GM19452 (cell line): ENCODE data around the gene FUT1.
"Not testable (repeated sequence)": the region's sequence is repeated elsewhere in the genome, so short reads cannot be mapped to it uniquely, and the experiment has no call there.

Experiments
- ATAC-seq: cut with Tn5 transposase; IDR thresholded peaks from one replicate; pipeline ENCODE4 v1.9.1; 2021; ENCODE audit not compliant: unreplicated experiment

Gene FUT1

DNA sequence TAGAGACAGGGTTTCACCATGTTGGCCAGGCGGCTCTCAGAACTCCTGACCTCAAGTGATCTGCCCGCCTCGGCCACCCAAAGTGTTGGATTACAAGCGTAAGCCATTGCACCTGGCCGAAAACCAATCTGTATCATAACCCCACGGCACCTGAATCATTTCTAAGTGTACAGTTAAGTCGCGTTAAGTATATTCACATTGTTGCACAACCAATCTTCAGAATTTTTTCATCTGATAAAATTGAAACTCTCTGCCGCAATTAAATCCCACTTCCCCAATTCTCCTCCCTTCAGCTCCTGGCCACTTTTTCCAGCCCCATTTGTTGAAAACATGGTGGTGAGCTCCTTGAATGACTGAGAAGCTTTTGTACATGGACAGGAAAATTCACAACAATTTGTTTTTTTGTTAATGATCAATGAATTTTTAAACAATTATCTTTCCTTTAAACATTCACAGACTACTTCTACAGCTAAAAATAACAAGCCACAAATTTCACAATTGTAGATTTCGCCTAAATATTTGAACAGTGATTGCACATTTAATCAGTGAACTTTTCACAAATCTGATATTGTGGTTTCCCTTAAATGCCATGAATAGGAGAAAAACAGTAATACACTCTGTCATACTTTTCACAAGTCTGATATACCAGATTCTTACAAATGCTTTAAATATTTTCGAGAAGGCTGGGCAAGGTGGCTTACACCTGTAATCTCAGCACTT lies 16.7 kb upstream of the FUT1 start:
- ATAC-seq: no peak

DNA sequence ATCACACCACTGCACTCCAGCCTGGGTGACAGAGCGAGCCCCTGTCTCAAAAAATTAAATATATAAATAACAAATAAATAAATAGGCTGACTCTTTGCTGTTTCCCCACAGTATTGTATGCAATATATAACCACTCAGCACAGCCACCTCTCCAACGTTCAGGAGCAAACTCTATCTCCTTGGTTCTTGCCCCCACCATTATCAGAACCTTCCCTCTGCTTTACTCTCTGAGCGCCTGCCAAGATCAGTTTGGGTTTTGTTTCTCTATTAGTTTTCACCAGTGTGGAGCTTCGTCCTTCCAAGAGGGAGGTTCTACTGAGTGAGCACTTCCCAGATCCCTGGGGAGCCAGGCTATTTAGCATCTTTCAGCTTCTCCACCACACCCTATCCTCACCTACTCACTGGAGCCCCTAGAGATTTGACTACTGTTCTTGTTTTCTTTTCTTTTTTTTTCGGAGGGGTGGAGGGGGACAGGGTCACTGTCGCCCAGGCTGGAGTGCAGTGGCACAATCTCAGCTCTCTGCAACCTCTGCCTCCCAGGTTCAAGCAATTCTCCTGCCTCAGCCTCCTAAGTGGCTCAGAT lies 15.8 kb upstream of the FUT1 start:
- ATAC-seq: not testable (repeated sequence)

GRCh38 chr19:48765816-48766215 lies 13.4 kb upstream of the FUT1 start:
- not testable (repeated sequence) for ATAC-seq

DNA sequence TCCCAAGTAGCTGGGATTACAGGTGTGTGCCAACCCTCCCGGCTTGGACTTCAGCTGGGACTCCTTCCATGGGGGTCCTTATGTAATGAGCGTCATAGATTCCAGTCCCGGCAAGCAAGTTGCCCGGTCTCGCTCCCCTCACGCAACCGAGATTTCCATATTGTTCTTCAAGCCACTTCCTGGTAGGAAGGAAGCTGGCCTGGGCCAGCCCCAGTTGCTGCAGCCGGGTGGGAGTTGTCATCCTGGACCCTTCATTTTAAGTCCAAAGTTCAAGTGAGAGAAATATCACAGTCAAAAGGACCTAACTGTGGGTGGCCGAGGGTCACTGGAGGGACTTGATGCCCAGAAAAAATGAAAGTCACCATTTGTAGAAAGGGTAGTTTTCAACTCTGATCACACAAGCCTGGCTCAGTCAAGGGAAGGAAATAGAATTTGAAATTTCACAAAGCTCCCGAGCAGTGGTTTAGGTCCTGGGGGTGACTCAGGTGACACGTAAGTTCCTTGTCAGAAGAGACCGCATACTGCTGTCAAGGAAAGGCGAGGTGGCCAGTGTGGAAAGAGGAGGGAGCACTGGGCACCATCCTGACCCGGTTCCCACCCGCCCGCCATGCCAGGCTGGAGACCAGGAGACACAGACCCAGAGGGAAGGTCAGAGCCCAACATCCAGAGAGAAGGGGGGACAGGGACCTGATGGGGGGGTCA lies 8.2 kb upstream of the FUT1 start:
- ATAC-seq: no peak

GRCh38 chr19:48757741-48758144 lies 5.3 kb upstream of the FUT1 start:
- ATAC-seq: no peak

DNA sequence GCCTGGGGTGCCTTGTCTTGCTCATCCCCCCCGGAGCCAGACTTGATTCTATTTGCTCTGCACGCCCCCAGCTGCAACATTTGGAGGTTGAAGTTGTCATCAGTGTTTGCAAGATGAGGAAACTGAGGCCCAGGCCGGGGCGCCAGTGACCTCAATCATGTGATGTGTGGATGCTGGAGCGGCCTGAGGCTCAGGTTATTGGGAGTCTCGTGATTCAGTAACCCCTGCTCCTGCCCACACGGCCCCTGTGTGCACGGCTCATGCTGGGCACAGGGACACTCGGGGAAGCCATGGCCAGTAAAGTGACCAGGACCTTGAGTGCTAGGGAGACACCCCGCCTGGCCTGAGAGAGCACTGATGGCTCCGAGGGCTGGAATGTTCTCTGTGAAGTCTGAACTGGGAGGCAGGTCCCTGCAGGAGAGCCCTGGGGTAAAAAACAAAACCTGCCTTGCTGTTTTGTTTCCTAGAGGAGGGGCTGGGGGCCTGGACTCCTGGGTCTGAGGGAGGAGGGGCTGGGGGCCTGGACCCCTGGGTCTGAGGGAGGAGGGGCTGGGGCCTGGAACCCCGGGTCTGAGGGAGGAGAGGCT lies 4.7 kb upstream of the FUT1 start:
- ATAC-seq: no peak

DNA sequence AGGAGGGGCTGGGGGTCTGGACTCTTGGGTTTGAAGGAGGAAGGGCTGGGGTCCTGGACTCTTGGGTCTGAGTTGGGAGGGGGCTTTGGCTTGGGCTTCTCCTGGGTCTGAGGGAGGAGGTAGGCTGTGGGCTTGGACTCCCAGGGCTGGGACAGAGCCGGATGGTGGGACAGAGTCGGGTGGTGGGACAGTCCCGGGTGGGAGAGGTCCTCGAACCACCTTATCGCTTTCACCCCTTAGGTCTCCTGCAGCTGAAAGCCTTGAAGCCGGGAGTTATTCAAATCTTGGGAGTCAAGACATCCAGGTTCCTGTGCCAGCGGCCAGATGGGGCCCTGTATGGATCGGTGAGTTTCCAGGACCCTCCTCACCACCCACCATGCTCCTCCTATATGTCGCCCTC lies 4.2 kb upstream of the FUT1 start:
- ATAC-seq: no peak

DNA sequence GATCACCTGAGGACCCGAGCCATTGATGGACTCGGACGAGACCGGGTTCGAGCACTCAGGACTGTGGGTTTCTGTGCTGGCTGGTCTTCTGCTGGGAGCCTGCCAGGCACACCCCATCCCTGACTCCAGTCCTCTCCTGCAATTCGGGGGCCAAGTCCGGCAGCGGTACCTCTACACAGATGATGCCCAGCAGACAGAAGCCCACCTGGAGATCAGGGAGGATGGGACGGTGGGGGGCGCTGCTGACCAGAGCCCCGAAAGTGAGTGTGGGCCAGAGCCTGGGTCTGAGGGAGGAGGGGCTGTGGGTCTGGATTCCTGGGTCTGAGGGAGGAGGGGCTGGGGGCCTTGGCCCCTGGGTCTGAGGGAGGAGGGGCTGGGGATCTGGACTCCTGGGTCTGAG lies 3.8 kb upstream of the FUT1 start:
- no peak for ATAC-seq

GRCh38 chr19:48755787-48756186 lies 3.3 kb upstream of the FUT1 start:
- ATAC-seq: no peak

DNA sequence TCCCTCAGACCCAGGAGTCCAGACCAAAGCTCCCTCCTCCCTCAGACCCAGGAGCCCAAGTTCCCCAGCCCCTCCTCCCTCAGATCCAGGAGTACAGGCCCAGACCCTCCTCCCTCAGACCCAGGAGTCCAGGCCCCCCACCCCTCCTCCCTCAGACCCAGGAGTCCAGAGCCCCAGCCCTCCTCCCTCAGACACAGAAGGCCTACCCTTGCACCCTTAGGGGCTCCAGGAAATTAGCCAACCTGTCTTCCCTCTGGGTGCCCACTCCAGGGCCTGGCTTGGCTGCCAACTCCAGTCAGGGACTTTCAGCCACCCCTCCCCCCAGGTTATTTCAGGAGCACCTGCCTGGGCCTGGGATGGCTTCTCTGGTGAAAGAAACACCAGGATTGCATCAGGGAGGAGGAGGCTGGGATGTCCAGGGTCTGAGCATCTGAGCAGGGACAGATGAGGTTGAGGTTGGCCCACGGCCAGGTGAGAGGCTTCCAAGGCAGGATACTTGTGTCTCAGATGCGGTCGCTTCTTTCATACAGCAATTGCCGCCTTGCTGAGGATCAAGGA lies 2.7 kb upstream of the FUT1 start, which contains the start of gene FGF21:
TSS of gene FGF21 (plus strand) at position 441 of the 558 bp plus-strand sequence. CDS start 713 bp downstream, outside the sequence.
- no peak for ATAC-seq

DNA sequence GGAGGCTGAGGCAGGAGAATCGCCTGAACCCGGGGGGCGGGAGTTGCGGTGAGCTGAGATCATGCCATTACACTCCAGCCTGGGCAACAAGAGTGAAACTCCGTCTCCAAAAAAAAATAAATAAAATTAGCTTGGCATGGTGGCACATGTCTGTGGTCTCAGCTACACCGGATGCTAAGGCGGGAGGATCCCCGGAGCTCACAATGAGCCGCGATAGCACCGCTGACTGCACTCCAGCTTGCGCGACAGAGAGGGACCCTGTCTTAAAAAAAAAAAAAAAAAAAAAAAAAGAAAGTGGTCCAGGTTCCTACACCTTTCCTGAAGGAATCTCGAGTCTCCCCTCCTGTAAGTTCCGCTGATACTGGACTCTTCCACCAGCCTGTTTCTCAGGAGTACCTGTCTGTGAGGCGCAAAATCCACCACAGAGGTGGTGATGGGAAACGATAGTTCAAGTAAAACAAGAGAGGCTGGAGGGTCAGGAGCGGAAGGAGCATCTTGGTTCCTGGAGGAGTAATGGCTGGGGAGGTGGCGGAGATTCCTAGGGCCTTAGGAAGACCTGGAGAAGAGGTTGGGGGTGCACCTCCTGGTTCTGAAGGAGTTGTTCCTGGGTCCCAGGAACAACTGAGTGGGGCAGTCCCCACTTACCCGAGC lies 471 bp downstream of the FUT1 start:
- ATAC-seq: no peak

GRCh38 chr19:48750771-48751504 lies 1.5 kb downstream of the FUT1 start:
- ATAC-seq: no peak

GRCh38 chr19:48750351-48750750 lies 2.1 kb downstream of the FUT1 start:
- no peak for ATAC-seq

GRCh38 chr19:48749571-48750198 lies 2.8 kb downstream of the FUT1 start:
- ATAC-seq: no peak

- ATAC-seq: no peak
Observed at GRCh38 chr19:48746738-48747575, 5.5 kb downstream of the FUT1 start, which contains the start of gene IZUMO1. Gene IZUMO1, minus strand, starts transcription at chr19:48746909. Its CDS starts 1,050 bp downstream, at chr19:48745859.

DNA sequence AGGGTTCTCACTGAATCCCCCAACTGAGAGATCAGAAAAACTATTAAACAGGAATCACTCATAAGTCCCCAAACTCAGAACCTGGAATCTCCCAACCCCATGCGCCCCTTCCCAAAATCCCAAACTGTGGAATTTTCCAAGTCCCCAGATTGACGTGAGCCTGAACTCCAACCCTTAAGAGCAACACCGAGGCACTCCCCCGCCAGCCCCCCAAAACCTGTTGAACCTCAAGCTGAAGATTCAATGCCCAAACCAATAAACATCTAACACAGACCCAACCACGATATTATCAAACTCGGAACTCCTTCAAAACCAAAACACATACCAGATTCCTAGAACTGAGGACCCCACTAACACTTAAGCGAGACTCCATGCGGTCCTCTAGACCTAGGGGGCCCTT lies 6.3 kb downstream of the FUT1 start:
- ATAC-seq: no peak

- ATAC-seq: no peak
Observed at GRCh38 chr19:48745208-48745995, 7.0 kb downstream of the FUT1 start.

DNA sequence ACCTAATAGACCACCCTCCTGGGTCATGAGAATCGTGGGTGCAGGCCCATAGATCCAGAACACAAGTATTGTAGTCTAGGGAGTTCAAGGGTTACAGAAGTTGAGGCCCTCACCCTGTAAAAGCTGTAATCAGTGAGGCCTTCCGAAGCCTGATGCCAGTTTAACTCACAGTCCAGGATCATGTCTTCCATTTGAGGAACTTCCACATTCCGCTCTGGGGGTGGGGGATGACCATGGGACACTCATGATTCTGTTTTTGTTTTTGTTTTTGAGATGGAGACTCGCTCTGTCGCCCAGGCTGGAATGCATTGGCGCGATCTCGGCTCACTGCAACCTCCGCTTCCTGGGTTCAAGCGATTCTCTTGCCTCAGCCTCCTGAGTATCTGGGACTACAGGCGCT lies 10.3 kb downstream of the FUT1 start:
- ATAC-seq: no peak
